ENCODE results near the gene SAMD7.

The SAMD7 gene, protein sequence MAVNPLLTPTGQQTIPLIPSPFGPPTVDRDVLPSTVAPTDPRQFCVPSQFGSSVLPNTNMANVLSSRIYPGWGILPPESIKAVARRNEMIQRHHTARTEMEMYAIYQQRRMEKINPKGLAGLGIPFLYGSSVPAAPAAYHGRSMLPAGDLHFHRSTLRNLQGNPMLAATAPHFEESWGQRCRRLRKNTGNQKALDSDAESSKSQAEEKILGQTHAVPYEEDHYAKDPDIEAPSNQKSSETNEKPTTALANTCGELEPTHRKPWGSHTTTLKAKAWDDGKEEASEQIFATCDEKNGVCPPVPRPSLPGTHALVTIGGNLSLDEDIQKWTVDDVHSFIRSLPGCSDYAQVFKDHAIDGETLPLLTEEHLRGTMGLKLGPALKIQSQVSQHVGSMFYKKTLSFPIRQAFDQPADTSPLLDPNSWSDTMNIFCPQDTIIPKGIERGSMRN

DNA sequence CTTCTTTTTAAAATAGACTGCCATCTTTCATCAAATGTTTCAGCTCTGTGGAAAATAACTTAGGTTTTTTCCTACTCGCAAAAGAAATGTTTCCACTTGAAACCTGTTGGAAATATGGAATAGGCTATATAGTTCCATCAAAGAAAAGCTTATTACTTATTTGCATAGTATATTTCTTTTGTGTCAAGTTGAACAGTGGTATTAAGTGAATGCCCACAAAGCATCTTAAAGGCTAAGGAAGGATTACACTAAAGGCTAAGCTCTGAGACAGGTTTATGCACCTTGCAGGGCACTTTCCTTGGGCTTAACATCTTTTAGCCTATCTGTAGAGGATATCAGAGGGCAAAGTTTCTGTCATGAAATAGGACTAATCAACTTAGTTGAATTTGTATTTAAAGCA lies at the start of gene SAMD7:
SAMD7 (plus strand) TSS at position 301 of the 400 bp plus-strand sequence. CDS start 7,927 bp downstream, outside the sequence.
- no peak for DNase-seq

GRCh38 chr3:169861871-169862270 lies 49.5 kb upstream of the SAMD7 start:
- DNase-seq = no peak

- peak; percentile 84 for DNase-seq
These were observed 47.9 kb upstream of the SAMD7 start for GRCh38 chr3:169863458-169863899.

- no peak for DNase-seq
These were observed 47.1 kb upstream of the SAMD7 start for GRCh38 chr3:169864270-169864669.

- no peak for DNase-seq
These were observed 46.1 kb upstream of the SAMD7 start for GRCh38 chr3:169865176-169865767.

GRCh38 chr3:169867584-169868210 lies 43.7 kb upstream of the SAMD7 start:
- no peak for DNase-seq

DNA sequence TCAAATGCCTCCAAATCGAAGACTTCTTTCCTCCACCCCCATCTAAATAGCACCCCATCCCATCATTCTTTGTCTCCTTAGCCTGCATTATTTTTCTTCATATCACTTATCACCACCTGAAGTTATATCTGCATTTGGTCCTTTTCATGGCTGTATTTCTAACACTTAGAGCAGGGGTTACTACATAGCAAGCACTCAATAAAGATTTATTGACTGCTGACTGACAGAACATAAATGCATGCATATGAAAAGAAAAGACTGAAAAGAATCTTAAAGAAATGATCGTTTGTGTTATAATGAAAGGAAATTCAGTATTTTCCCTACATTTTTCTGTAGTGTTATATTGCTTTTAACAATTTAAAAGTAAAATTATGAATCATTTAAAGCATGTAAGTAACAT lies 43.0 kb upstream of the SAMD7 start:
- no peak for DNase-seq

DNA sequence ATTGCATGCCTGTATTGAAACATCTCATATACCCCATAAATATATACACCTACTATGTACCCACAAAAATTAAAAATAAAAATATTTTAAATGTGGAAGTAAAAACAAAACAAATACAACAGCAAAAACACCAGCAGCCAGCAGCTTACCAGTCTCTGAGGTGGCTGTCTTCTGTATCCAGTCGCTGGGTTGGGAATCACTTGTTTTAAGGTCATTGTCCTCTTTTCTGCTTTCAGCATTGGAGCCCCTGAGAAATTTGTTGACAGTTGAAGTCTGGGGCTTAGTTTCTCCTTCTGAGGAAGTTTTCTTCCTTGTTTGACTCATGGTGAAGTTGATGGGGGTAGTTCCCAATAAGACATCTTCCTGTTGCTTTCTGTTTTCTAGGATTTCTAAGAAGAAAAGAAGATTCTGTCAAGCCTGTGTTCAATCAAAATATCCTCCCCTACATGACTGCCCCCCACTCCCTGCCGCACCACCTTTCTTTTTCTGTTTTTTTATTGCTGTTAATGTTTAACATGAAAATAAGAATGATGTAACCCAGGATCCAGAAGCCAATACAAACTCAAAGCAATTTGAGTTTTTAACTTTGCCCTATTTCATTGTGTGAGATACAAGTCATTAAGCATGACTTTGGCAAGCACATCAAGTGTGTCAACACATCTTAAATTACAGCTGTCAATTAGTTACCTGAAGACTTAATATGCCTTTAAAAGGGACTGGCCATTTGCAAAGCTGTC lies 41.7 kb upstream of the SAMD7 start, which contains the start of gene LRRC31:
LRRC31 (minus strand) TSS at position 452 of the 737 bp plus-strand sequence; CDS start at position 324, 128 bp downstream.
- no peak for DNase-seq

GRCh38 chr3:169871129-169871886 lies 40.1 kb upstream of the SAMD7 start:
- no peak for DNase-seq

GRCh38 chr3:169879013-169879557 lies 32.3 kb upstream of the SAMD7 start:
- DNase-seq = no peak

DNA sequence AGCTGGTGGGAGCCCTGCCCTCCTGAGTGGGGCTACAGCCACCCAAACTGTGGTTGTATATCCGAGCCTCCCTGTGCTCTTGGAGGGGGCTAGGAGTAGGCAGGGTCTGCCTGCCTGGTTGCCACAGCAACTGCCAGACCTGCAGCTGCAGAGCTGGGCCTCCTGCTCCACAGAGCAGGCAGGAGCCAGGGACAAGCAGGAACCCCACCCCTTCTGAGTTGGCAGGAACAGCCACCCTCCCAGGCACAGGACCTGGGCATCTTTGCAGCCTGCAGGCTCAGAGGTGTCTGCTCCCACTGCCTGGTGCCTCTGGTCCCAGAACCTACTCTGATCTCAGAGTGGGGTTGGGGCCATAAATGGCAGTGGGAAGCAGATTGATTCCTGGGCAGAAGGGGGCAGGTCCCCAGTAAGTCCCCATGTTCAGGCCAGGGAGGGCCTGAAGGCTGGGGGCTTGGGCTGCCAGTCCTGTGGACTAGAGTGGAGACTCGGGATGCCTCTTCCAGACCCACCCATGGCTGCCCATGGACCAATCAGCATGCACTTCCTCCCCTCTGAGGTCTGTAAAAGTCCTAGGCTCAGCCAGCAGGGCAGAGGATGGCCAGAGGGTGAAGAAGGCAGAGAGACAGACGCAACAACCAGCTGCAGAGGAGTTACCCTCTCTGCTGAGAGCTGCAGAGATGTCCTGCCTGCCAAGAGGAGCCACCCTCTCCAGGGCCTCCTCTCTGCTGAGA lies 31.4 kb upstream of the SAMD7 start:
- no peak for DNase-seq

- no peak for DNase-seq
These were observed 30.7 kb upstream of the SAMD7 start for GRCh38 chr3:169880576-169881250.

- no peak for DNase-seq
These were observed 24.7 kb upstream of the SAMD7 start for GRCh38 chr3:169886671-169887070.

DNA sequence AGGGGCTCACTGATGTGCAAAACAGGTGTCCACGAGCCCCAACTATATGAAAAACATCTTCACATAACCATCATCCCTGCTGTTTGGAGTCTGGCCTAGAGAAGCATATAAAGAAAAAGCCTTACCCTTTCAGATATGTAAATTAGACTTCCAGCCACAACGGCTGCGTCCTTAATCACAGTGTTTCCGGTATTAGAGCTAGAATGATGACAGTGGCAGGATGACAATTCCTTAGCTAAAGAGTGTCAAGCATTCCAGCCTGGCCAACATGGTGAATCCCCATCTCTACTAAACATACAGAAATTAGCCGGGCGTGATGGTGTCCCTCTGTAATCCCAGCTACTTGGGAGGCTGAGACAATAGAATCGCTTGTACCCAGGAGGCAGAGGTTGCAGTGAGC lies 19.5 kb upstream of the SAMD7 start:
- DNase-seq = no peak

DNA sequence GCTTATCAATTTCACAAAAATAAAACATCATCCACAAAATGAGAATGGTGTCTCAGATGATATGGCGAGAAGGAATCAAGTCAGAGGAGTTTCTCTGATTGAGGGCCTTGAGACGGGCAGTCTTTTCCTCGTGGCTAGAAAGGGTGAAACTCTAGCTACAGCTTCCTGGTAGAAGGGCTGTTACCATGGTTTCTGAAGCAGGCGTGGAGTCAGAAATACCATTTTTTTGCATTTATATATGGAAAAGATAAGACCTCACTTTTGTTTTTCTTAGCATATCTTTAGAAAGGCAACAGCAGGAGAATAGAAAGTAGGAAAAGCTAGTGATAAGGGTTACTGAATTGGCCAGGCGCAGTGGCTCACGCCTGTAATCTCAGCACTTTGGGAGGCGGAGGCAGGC lies 17.3 kb upstream of the SAMD7 start:
- peak; percentile 13 for DNase-seq

DNA sequence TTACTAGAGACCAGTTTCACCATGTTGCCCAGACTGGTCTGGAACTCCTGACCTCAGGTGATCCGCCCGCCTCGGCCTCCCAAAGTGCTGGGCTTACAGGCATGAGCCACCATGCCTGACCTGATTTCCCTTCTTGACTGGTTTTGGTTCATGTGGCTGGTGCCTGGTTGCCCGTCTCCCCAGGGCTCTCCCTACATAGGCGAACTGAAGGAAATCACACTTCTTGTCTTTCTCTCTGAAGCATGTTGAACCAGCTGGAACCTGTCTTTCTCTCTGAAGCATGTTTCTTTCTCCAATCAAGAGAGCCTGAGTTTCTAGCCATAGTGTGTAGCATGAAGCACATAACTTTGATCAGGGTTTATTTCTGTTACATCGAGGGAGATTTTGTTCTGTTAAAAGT lies 16.3 kb upstream of the SAMD7 start:
- no peak for DNase-seq

DNA sequence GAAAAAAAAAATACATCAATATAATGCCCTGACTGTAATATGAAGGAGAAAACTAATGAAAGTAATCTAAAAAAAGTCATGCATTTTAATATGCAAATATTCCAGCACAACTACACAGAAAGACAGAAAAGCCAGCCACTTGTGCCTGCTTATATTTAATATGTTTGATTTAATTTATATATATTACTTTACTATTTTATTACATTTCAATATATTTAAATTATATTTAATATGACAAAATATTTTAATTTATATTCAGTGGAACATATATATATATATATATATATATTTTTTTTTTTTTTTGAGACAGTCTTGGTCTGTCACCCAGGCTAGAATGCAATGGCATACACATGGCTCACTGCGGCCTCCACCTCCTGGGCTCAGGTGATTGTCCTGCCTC lies 14.1 kb upstream of the SAMD7 start:
- DNase-seq = no peak

GRCh38 chr3:169901453-169901852 lies 9.9 kb upstream of the SAMD7 start:
- no peak for DNase-seq

GRCh38 chr3:169905404-169905803 lies 6.0 kb upstream of the SAMD7 start:
- DNase-seq = no peak

DNA sequence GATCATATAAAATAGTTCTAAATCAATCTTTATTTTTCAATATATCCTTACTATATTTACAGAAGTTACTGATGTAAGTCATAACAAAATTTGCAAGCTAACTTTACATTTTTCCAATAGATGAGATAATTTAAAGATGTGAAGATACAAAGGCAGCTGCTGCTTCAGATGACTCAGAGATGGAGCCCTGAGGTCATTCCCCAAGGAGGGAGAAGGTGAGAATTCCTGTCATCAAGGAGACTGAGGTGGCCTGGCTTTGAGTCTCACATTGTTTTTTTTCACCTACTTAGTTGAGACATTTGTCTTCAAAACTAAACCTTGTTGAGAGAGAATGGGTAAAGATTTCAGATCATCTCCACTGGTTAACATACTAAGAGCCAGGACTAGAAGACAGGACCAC lies 3.9 kb upstream of the SAMD7 start:
- DNase-seq = no peak

DNA sequence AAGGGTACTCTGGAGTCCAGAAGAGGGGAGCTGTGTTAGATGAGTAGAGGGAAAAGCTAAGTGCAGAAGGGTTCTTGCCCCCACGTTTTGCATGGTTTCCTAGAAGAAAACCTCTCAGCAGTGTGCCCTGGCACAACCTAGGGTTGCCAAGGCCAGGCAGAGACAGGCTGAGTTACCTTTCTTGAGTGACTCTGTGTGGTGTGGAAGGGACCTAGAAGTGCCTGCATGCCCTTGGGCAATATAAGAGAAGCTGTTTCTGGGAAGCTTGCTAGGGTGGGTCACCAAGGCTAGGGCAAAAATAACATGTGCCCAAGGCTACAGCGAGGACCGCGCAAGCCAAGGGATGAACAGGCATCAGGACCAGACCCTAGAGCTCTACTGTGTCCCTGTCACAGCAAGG lies 3.4 kb upstream of the SAMD7 start:
- DNase-seq = no peak
